ENCODE measurements around the gene RRAD.

The RRAD gene

DNA sequence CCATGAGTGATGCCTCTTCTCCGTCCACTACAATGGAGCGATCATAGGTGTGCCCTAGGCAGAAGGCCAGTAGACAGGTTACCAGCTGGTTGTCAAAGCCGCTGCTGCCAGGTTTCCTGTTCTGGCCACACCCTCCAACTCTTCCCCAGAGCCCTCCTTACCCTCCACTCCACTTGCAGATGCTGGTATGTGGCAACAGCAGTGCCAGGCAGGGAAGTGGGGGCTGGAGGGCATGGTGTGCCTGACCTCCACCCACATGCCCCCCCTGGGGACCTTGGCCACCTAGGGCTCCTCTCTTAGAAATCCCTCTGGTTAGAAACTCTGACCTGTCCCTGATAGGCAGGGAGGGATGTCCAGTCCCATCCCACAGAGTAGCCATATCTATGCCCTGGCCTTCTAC is 1.5 kb downstream of the RRAD start:
- H3K36me3 ChIP-seq, result no peaks in the 10 kb centered on the region
- peaks cover 0 to 10% of the 10 kb centered on the region in 2 experiments for H3K4me1 ChIP-seq (ENCODE audit: control insufficient read depth in 1 of 2, insufficient read depth in 1 of 2, low read depth in 1 of 2, low read length in 1 of 2)
- peaks cover 88% of the 10 kb centered on the region for H3K27me3 ChIP-seq
- no peak overlapping the region for H3K27ac ChIP-seq
- TF ChIP-seq, protein P1, sequence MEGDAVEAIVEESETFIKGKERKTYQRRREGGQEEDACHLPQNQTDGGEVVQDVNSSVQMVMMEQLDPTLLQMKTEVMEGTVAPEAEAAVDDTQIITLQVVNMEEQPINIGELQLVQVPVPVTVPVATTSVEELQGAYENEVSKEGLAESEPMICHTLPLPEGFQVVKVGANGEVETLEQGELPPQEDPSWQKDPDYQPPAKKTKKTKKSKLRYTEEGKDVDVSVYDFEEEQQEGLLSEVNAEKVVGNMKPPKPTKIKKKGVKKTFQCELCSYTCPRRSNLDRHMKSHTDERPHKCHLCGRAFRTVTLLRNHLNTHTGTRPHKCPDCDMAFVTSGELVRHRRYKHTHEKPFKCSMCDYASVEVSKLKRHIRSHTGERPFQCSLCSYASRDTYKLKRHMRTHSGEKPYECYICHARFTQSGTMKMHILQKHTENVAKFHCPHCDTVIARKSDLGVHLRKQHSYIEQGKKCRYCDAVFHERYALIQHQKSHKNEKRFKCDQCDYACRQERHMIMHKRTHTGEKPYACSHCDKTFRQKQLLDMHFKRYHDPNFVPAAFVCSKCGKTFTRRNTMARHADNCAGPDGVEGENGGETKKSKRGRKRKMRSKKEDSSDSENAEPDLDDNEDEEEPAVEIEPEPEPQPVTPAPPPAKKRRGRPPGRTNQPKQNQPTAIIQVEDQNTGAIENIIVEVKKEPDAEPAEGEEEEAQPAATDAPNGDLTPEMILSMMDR (IDR thresholded peaks at IDR 0.05), result no peak
- H3K9me3 ChIP-seq, result no peaks in the 10 kb centered on the region
- H3K4me3 ChIP-seq (ENCODE audit: low read depth in 1 of 2, low read length in 1 of 2), result no peak overlapping the region

DNA sequence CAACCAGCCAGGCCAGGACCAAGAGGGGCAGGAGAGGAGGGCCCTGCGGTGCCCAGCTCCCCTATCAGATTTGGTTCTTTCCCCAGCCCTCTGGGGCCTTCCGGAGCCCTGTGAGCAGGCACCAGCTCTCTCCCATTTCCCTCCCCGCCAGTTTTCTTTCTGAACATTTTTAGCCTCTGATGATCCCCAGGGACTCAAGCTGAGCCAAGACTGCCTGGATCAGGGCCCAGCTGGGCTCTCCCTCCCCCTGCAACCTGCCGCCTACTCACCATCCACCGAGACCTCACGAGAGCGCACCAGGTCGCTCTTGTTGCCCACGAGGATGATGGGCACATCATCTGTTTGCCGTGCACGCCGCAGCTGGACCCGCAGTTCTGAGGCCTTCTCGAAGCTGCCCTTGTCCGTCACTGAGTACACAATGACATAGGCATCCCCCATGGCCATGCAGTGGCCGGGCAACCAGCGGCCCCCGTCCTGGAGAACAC is 2.0 kb downstream of the RRAD start:
- Histone ChIP-seq H3K9me3 (no peaks in the 10 kb centered on the region), H3K27ac (no peak overlapping the region), H3K4me3 (ENCODE audit: low read depth in 1 of 2, low read length in 1 of 2) (no peak overlapping the region), H3K27me3 (peaks cover 88% of the 10 kb centered on the region), H3K36me3 (no peaks in the 10 kb centered on the region), H3K4me1 (ENCODE audit: control insufficient read depth in 1 of 2, insufficient read depth in 1 of 2, low read depth in 1 of 2, low read length in 1 of 2) (peaks cover 0 to 10% of the 10 kb centered on the region in 2 experiments)
- TF ChIP-seq, protein P1 (IDR thresholded peaks at IDR 0.05), result no peak

DNA sequence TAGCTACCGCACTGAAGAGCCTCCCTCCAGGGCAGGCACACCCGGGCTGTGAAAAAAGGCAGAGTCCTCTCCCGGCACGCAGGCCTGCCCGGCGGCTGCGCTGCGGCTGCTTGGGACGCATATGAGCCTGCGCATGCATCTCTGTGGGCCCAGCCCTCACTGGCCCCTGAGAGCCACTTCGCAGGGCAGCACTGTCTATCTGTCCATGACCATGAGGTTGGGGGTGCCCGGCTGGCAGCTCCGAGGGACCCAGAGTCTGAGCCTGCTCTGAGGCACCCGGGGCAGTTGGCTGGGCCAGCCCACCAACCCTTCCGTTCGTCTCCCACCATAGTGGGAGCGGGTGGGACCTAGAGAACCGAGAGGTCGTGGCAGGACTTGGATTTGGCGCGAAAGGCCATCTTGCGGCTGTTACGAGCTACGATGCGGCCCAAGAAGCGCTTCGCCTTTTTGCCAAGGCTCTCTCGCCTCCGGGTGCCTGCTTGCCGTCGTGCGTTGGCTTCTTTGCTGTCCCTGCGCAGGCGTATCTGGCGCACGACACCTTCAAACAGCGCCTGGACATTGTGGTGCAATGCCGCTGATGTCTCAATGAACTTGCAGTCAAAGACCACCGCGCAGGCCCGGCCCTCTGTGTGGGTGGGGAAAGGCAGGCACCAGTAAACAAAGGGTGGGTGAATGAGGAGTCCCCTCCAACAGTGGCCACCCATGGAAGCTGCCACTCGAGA is 3.4 kb downstream of the RRAD start:
- Histone ChIP-seq H3K9me3 (no peaks in the 10 kb centered on the region), H3K27ac (no peak overlapping the region), H3K4me1 (ENCODE audit: control insufficient read depth in 1 of 2, insufficient read depth in 1 of 2, low read depth in 1 of 2, low read length in 1 of 2) (peaks cover 0 to 10% of the 10 kb centered on the region in 2 experiments), H3K4me3 (ENCODE audit: low read depth in 1 of 2, low read length in 1 of 2) (no peak overlapping the region), H3K27me3 (peaks cover 78% of the 10 kb centered on the region), H3K36me3 (no peaks in the 10 kb centered on the region)
- TF ChIP-seq, protein P1 (IDR thresholded peaks at IDR 0.05), result no peak

DNA sequence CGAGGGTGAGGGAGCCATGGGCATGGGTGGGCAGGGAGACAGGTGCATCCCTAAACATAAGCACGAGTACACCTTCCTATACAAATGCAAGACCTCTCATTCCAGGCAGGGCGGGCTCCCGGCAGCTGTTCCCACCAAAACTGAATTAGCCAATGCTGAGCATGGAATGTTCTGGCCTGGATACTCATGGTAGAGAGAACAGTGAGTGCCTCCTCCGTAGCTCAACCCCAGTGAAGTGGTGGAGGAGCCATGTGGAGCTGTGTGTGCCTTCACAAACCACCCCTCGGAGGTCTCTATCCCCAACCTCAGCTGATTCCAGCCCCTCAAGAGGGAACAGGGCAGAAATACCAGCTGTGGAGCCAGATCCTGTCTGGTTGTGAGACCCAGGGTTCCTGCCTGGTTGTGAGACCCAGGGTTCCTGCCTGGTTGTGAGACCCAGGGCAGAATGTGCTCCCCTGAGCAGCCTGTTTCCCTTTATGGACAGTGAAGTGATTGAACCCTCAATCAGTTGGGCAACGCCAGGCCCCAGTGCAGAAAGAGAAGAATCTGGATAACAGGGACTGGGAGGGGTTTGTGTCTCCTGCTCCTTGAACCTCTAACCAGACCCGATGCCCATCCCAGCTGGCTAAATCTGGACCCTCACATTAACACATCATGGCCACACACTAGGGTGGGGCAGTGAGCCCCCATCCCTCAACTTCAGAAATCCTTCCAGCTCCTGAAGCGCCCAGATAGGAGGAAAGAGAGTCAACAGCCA is 4.2 kb downstream of the RRAD start:
- Histone ChIP-seq H3K4me1 (ENCODE audit: control insufficient read depth in 1 of 2, insufficient read depth in 1 of 2, low read depth in 1 of 2, low read length in 1 of 2) (peaks cover 0 to 10% of the 10 kb centered on the region in 2 experiments), H3K4me3 (ENCODE audit: low read depth in 1 of 2, low read length in 1 of 2) (no peak overlapping the region), H3K27me3 (peaks cover 70% of the 10 kb centered on the region)

DNA sequence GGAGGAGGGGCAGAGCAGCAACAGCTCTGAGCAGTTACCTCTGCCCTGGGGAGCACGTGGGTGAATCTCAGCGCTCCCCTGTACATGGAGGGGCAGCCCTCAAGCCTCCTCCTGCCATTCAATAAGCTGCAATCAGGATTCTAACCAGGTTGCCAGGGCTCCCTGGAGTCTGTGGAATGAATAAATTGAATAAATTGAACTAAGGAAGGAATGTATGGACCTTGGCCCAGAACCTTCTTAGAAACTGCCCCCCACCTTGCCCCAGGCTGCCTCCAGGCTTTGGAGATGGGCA is 5.1 kb downstream of the RRAD start:
- H3K27me3 ChIP-seq, result peaks cover 61% of the 10 kb centered on the region
- no peaks in the 10 kb centered on the region for H3K36me3 ChIP-seq
- TF ChIP-seq, protein P1 (IDR thresholded peaks at IDR 0.05), result no peak
- H3K9me3 ChIP-seq, result no peaks in the 10 kb centered on the region
- H3K4me3 ChIP-seq (ENCODE audit: low read depth in 1 of 2, low read length in 1 of 2), result no peak overlapping the region
- H3K4me1 ChIP-seq (ENCODE audit: control insufficient read depth in 1 of 2, insufficient read depth in 1 of 2, low read depth in 1 of 2, low read length in 1 of 2), result peaks cover 0 to 7% of the 10 kb centered on the region in 2 experiments
- no peak overlapping the region for H3K27ac ChIP-seq

More for the DNA sequence above, 4.2 kb downstream of the RRAD start:
- H3K27ac ChIP-seq, result no peak overlapping the region
- TF ChIP-seq, protein P1 (IDR thresholded peaks at IDR 0.05), result no peak
- no peaks in the 10 kb centered on the region for H3K36me3 ChIP-seq
- H3K9me3 ChIP-seq, result no peaks in the 10 kb centered on the region
